GM21786 (cell line): ENCODE data around the gene DDX1.

Source experiments
- ATAC-seq: cut with Tn5 transposase; IDR thresholded peaks from one replicate; pipeline ENCODE4 v1.9.1; 2021; ENCODE audit not compliant: unreplicated experiment

Gene DDX1

GRCh38 chr2:15642815-15643500 lies 51.3 kb downstream of the DDX1 start:
- ATAC-seq, result no peak

GRCh38 chr2:15643791-15644585 lies 52.3 kb downstream of the DDX1 start:
- no peak for ATAC-seq

- ATAC-seq, result no peak
Observed at GRCh38 chr2:15645300-15645699, 53.6 kb downstream of the DDX1 start.

GRCh38 chr2:15645720-15646385 lies 54.2 kb downstream of the DDX1 start:
- ATAC-seq, result no peak

- ATAC-seq, result no peak
Observed at GRCh38 chr2:15646661-15647060, 55.0 kb downstream of the DDX1 start.

DNA sequence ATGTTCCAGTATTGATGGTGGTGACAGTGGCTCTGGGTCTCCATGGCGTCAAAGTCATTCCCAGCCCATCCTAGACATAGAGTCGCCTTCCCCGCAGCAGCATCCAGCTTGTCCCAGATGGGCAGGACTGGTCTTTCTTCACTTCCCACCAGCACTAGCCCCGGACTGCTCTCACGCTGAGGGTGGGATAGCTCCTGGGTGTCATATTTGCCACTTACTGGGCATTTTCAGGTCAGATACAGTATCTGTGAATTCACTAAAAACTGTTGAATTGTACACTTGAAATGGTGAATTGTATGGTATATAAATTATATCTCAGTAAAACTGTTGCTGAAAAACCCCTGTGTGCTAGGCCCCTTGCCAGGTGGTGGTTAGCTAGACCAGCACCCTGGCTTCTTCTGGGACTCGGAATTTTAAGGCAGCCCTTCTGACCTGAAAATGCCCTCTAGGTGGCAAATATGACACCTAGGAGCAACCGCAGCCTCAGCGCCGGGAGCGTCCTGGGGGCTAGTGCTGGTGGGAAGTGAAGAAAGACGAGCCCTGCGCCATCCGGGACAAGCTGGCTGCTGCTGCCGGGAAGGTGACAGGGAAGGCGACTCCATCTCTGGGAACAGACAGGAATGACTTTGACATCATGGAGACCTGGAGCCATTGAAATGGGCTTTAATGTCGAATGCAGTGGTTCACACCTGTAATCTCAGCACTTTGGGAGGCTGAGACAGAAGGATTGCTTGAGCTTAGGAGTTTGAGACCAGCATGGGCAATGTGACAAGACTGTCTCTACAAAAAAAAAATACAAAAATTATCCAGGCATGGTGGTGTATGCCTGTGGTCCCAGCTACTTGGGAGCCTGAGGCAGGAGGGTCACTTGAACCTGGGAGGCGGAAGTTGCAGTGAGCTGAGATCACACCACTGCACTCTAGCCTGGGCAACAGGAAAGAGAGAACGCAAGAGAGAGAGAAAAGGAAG lies 56.2 kb downstream of the DDX1 start:
- ATAC-seq, result no peak

GRCh38 chr2:15648593-15649525 lies 57.2 kb downstream of the DDX1 start:
- ATAC-seq, result no peak

DNA sequence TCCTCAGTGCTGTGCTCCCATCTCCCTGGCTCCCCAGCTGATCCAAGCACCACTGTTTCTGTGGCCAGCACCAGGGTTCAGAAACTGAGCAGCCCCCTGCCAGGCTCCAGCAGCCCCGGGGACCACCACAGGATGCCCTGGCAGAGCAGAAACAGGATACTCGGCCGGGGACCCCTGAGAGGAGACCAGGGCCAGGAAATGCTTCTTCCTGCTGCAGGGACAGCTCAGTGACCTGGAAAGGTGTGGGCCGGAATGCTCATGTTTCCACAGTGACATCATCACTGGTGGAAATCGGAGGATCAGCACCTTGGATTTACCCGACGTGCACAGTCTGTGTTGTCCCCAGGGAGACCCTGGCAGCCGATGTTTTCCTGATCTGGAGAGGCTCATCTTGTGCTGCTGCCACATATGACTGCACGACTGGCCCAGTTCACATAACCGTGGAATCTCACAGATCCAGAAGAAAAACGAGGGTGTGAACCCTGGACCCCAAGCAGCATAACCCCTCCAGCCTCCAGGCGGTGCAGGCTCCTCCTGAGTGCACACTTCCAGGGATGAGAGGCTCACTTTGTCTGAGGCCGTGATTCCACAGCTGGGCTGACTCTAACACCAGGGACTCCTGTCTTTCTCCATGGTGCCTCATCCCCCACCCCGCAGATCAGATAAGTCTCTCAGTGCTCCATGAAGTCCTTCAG lies 58.0 kb downstream of the DDX1 start:
- ATAC-seq, result no peak

- ATAC-seq, result no peak
Observed at GRCh38 chr2:15650616-15651366, 59.1 kb downstream of the DDX1 start.

- no peak for ATAC-seq
Observed at GRCh38 chr2:15651367-15651727, 59.7 kb downstream of the DDX1 start.

GRCh38 chr2:15652252-15652651 lies 60.6 kb downstream of the DDX1 start:
- ATAC-seq, result no peak

DNA sequence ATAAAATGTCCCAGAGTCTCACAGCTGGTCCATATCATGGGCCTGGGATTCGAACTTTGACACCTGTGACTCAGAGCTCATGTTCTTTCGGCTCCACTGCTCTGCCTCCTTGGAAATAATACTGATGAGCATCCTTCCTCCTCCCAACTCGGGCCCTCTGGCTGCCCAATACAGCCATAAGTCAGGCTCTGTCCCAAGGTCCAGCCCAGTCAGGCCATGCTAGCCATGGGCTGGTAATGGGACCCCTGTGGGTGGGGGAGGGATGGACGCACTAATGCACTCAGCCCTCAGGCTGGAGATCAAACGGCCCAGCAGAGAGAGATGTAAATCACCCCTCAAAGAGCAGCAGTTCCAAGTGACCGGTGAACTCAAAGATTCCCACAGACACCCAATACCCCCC lies 61.1 kb downstream of the DDX1 start:
- ATAC-seq, result no peak

DNA sequence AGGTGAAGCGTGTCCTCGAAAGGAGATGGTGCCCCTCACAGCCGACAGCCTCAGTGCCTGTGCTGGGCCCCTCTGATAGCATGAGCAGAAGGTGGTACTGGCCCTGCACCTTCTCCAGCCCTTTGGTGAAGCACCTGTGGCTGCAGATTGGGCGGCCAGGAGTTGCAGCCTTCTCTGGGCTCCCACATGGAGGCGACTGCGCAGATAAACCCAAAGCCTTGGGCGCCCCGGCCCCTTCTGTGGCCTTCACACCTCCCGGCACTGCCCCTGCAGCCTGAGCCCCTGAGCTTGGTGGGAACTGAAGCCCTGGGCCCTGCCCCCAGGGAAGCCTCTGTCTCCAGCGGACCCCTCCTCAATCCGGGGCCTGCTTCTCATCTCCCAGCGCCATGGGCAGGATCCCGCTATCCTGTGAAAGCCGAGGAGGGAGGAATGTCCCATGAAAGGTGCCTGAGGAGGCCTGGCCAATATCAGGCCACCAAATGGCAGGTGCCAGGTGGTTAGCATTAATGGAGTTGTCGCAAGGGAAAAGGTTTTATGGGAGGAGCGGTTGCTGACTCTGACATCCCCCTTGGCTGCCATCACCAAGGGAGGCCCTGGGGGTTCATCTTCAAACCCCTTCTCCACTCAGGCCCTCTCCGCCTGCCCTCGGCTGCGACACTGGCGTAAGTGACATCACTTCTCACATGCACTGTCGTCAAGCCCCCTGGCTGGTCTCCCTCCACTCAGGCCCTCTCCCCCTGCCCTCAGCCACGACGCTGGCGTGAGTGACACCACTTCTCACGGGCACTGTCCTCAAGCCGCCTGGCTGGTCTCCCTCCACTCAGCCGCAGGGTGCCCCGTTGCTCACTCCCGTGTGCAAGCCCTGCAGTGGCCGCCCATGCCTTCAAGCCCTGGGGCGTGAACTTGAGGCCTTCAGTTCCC lies 62.4 kb downstream of the DDX1 start:
- no peak for ATAC-seq

GRCh38 chr2:15654727-15655073 lies 63.0 kb downstream of the DDX1 start:
- no peak for ATAC-seq

- ATAC-seq, result no peak
Observed at GRCh38 chr2:15655123-15655887, 63.6 kb downstream of the DDX1 start.

GRCh38 chr2:15656090-15656489 lies 64.4 kb downstream of the DDX1 start:
- ATAC-seq, result no peak

DNA sequence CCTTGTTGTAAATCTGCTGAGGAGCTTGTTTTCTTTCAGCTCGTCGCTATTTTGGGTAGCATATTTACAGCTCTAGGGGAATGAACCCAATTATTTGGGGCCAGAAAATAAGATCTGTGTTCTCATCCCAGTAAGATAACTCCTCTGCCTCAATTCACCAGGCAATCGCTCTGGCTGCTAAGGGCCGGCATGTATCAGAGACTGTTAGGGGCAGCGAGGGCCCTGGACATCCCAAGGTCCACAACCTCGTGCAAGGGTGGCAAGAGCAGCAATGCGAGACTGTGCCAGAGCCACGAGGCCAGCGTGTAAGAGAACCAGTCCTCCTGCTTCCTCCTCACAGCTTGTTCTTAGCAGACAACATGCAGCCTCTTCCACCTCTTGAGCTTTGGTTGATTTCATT lies 66.1 kb downstream of the DDX1 start:
- ATAC-seq, result no peak
